Upper lobe of left lung (tissue), 4 donors: ENCODE measurements around the gene SCOC.

ENCODE experiments used
- EP300 ChIP-seq, 4 donors: sonication (generic); formaldehyde crosslinking; IDR thresholded peaks; one replicate each; pipeline ENCODE4 v1.5.1; 2017; ENCODE audit warnings: antibody characterized with exemption in 4 of 4, control low read depth in 2 of 4
- TF ChIP-seq, protein P1 (sequence below), 6 experiments: fragments of 450-650 bp in 4 of 6; fragments of 200-600 bp in 2 of 6; sonication (generic) in 2 of 6; IDR thresholded peaks; one replicate each; pipeline ENCODE4 v1.5.1; 2016 to 2019; ENCODE audit warnings: antibody characterized with exemption in 6 of 6

DNA sequence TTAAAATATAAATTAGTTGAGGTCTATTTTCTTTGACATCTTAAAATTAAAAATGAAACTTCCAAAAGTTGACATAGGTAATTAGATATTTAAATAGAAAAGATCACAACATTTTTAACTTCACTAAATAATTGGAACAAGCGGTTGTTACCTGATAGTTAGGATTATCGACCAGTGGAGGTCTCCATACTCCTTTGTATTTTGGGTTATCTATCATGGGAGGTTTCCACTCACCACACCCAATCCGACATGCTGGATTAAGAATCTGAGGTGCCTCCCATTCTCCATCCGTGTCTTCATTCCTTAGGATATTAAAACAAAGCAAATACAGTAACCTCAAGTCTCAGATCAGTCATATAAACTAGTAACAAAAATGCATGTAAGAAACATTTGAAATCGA, 22.2 kb downstream of the SCOC start:
- no peak for TF ChIP-seq EP300 (IDR thresholded peaks at IDR 0.05)
- TF ChIP-seq, protein P1, sequence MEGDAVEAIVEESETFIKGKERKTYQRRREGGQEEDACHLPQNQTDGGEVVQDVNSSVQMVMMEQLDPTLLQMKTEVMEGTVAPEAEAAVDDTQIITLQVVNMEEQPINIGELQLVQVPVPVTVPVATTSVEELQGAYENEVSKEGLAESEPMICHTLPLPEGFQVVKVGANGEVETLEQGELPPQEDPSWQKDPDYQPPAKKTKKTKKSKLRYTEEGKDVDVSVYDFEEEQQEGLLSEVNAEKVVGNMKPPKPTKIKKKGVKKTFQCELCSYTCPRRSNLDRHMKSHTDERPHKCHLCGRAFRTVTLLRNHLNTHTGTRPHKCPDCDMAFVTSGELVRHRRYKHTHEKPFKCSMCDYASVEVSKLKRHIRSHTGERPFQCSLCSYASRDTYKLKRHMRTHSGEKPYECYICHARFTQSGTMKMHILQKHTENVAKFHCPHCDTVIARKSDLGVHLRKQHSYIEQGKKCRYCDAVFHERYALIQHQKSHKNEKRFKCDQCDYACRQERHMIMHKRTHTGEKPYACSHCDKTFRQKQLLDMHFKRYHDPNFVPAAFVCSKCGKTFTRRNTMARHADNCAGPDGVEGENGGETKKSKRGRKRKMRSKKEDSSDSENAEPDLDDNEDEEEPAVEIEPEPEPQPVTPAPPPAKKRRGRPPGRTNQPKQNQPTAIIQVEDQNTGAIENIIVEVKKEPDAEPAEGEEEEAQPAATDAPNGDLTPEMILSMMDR (IDR thresholded peaks at IDR 0.05), result no peak
